AG10803 (cell line): ENCODE measurements around the gene NKIRAS1.
"Not testable (repeated sequence)": the region's sequence is repeated elsewhere in the genome, so short reads cannot be mapped to it uniquely, and the experiment has no call there.

Source experiments
- DNase-seq: peaks from one replicate; pipeline ENCODE4 v3.0.0; 2010; ENCODE audit warnings: low read depth
- H3K4me3 ChIP-seq: 2 replicates; pipeline ENCODE4 v1.5.1; 2011; ENCODE audit warnings: mild to moderate bottlenecking, low read length, control low read depth
- TF ChIP-seq, protein P1 (sequence below): conservative IDR thresholded peaks from 2 replicates; pipeline ENCODE4 v1.5.1; 2011; ENCODE audit warnings: mild to moderate bottlenecking, low read length, control low read depth, inconsistent platforms

Gene NKIRAS1

DNA sequence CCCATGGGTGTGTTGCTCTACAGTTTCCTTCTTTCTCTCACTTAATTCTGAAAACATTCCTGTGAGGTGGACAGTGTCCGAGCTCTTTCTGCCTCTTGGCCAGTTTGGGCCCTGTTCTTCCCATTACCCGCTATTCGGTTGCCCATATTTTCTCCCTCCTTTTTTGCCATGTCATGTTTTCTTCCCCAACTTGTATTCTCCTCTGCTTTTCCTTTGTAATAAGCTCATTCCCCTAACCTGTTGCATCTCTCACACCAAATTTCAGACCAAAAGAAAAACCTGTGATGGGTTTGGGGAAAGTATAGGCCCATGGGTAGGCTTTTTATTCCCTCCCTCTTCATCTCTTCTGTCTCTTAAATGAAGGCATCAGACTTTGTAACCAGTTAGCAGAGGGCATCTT is 30.5 kb downstream of the NKIRAS1 start:
- H3K4me3 ChIP-seq = no peak overlapping the region
- TF ChIP-seq, protein P1, sequence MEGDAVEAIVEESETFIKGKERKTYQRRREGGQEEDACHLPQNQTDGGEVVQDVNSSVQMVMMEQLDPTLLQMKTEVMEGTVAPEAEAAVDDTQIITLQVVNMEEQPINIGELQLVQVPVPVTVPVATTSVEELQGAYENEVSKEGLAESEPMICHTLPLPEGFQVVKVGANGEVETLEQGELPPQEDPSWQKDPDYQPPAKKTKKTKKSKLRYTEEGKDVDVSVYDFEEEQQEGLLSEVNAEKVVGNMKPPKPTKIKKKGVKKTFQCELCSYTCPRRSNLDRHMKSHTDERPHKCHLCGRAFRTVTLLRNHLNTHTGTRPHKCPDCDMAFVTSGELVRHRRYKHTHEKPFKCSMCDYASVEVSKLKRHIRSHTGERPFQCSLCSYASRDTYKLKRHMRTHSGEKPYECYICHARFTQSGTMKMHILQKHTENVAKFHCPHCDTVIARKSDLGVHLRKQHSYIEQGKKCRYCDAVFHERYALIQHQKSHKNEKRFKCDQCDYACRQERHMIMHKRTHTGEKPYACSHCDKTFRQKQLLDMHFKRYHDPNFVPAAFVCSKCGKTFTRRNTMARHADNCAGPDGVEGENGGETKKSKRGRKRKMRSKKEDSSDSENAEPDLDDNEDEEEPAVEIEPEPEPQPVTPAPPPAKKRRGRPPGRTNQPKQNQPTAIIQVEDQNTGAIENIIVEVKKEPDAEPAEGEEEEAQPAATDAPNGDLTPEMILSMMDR = no peak
- DNase-seq = no peak

GRCh38 chr3:23885210-23885609 is 31.6 kb downstream of the NKIRAS1 start:
- no peak for DNase-seq
- no peak overlapping the region for H3K4me3 ChIP-seq
- TF ChIP-seq, protein P1 = no peak

- H3K4me3 ChIP-seq = no peak overlapping the region
- peak; percentile 3 for DNase-seq
- TF ChIP-seq, protein P1 = 0 out of 2 replicates have a peak, but pooled peaks have one; percentile 8
Observed at GRCh38 chr3:23884481-23884880, 32.3 kb downstream of the NKIRAS1 start.

DNA sequence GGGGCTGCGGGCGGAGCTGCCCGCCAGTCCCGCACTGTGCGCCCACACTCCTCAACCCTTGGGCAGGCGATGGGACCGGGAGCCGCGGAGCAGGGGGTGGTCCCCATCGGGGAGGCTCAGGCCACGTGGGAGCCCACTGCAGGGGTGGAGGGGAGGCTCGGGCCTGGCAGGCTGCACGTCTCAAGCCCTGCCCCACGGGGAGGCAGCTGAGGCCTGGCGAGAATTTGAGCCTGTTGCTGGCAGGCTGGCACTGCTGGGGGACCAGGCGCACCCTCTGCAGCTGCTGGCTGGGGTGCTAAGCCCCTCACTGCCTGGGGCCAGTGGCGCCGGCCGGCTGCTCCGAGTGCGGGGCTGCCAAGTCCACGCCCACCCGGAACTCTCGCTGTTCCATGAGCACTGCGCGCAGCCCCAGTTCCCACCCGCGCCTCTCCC is 34.3 kb downstream of the NKIRAS1 start:
- DNase-seq = no peak
- TF ChIP-seq, protein P1 = no peak
- H3K4me3 ChIP-seq = no peak overlapping the region

- not testable (repeated sequence) for DNase-seq, H3K4me3 ChIP-seq
Observed at GRCh38 chr3:23881993-23882392, 34.8 kb downstream of the NKIRAS1 start.

DNA sequence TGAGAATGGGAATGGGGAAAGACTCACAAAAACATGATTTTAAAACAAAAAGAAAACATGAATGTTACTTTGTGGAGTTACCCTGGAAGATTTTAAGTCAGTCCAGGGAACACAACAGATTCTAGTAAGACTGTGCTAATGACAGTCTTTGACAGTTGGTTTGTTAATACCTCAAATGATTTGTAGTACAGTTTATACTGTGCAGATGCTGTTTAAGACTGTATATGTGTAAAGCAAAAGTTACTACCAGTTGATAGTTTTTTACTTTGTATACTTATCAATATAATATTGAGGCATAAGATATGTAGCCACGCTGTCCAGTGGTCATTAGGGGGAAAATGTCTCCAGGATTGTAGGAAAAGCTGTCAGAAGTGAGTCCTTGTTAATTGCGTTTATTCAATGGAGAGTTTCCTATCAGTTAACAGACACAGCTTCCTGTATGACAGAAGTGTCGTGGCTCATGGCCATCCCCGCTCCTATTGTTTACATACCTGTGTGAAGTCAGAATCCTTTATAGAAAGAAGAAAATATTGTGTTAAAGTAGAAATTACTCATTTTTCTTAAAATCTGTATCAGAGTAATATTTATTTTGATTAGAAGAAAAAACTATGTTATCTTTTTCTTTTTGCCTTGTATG is 36.0 kb downstream of the NKIRAS1 start:
- no peak for DNase-seq
- H3K4me3 ChIP-seq = no peak overlapping the region
- TF ChIP-seq, protein P1 = no peak

DNA sequence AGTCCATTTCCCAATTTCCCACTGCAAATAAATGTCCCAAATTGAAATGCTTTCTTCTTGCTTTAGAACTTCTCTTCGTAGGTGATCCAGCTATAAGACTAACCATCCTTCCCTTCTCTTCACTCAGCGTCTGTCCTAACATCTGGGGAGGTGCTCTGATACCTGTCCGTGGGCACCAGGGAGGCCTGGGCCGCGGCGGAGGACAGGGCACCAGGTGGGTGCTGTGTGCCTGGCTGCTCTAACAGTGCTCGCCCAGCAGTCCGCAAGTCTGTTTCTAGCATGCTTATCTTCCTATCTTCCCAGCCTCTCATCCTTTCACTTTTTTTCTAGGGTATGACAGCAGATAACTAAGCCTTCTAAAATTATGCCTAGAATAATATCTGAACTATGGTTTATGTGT is 37.3 kb downstream of the NKIRAS1 start:
- no peak overlapping the region for H3K4me3 ChIP-seq
- TF ChIP-seq, protein P1 = no peak
- no peak for DNase-seq
